Measurements from ENCODE around the gene NR2C2. TPM values are rescaled to one million over a fixed set of nuclear protein-coding genes. Genes with fewer than 3 reads are reported as not detected.

Gene NR2C2
- total and polyA plus RNA-seq, 8 donors, result 5.0 to 73.6 (median 15.5) TPM

DNA sequence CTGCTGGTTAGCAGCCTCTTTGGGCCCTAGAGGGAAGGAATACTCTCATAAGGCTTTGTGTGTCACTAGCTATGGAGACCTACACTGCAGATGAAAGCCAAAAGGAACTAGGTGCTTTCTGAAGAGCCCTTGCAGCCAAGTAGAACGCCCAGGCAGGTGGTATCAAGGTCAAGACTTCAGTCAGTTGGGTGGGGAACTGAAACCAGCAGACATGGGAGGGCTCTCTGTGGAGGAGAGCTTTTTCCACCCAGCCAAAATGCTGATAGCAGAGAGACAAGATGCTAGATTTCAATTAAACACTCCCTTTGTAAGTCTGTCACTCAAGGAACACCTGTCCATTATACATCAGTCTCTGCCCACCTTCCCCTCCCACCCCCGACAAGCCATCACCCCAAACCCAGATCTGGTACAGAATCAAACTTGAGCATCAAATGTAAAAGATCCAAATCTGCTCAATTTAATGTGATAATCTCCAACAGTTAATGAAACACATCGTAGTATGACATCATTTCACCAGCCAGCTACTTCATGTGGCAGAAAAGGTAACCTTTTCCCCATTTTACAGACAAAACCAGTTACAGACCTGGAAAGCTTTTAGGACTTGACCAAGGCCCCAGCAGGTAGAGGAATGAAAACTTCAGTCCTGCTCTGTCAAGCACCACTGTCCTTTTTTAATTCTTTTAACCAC is 103.2 kb downstream of the NR2C2 start:
- WGBS, 5 donors, result 72 to 82% (median 79%) methylated on average over 3 of the region's 3 CpGs
- peaks cover 0 to 4% (median 0%) of the 10 kb centered on the region in 4 donors for H3K4me1 ChIP-seq
- no peak overlapping the region for H3K4me3 ChIP-seq
- no peaks in the 10 kb centered on the region for H3K9me3 ChIP-seq
- no peak overlapping the region for H3K27ac ChIP-seq
- peaks cover 36 to 86% (median 82%) of the 10 kb centered on the region in 4 donors for H3K36me3 ChIP-seq
- H3K27me3 ChIP-seq, result no peaks in the 10 kb centered on the region
- intact Hi-C loops (cut with DNase I; ENCODE audit: low total_unique reads), result no loop called here
- TF ChIP-seq, protein P1, sequence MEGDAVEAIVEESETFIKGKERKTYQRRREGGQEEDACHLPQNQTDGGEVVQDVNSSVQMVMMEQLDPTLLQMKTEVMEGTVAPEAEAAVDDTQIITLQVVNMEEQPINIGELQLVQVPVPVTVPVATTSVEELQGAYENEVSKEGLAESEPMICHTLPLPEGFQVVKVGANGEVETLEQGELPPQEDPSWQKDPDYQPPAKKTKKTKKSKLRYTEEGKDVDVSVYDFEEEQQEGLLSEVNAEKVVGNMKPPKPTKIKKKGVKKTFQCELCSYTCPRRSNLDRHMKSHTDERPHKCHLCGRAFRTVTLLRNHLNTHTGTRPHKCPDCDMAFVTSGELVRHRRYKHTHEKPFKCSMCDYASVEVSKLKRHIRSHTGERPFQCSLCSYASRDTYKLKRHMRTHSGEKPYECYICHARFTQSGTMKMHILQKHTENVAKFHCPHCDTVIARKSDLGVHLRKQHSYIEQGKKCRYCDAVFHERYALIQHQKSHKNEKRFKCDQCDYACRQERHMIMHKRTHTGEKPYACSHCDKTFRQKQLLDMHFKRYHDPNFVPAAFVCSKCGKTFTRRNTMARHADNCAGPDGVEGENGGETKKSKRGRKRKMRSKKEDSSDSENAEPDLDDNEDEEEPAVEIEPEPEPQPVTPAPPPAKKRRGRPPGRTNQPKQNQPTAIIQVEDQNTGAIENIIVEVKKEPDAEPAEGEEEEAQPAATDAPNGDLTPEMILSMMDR (IDR thresholded peaks at IDR 0.05), result no peak
- no peak for TF ChIP-seq POLR2A (IDR thresholded peaks at IDR 0.05)
- no peak for TF ChIP-seq POLR2AphosphoS5 (IDR thresholded peaks at IDR 0.05)
- TF ChIP-seq EP300 (IDR thresholded peaks at IDR 0.05), result no peak
- no peak for DNase-seq

DNA sequence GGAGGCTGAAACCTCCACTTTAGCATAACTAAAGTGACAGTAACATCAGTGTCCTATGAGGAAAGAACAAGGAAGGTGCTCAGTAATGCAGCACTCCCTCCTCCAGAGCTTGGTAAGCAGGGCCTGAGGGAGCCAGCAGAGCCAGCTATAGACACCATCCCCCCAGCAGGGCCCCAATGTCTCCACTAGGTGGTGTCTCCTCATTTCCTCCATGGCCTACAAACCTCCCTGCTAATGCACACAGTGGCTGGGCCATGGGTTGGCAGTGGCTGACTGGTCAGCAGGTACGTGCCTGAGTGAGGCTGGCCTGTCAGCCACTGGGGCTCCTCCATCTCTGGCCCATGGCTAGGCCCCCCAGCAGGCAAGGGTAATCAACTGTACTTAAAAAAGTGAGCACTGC is 104.1 kb downstream of the NR2C2 start:
- Histone ChIP-seq H3K4me3 (no peak overlapping the region), H3K36me3 (peaks cover 36 to 83% (median 76%) of the 10 kb centered on the region in 4 donors), H3K27ac (no peak overlapping the region), H3K27me3 (no peaks in the 10 kb centered on the region), H3K9me3 (no peaks in the 10 kb centered on the region), H3K4me1 (peaks cover 0 to 4% (median 2%) of the 10 kb centered on the region in 4 donors)
- intact Hi-C loops (cut with DNase I; ENCODE audit: low total_unique reads), result no loop called here
- TF ChIP-seq, protein P1 (IDR thresholded peaks at IDR 0.05), result peak in 5 of 7 experiments; percentile 38 to 53 (median 47)
- no peak for TF ChIP-seq POLR2AphosphoS5 (IDR thresholded peaks at IDR 0.05)
- no peak for TF ChIP-seq EP300 (IDR thresholded peaks at IDR 0.05)
- no peak for TF ChIP-seq POLR2A (IDR thresholded peaks at IDR 0.05)
- DNase-seq, result peak; percentile 59 to 64
- WGBS, 5 donors, result 20 to 71% (median 41%) methylated on average over 1 of the region's 1 CpG

DNA sequence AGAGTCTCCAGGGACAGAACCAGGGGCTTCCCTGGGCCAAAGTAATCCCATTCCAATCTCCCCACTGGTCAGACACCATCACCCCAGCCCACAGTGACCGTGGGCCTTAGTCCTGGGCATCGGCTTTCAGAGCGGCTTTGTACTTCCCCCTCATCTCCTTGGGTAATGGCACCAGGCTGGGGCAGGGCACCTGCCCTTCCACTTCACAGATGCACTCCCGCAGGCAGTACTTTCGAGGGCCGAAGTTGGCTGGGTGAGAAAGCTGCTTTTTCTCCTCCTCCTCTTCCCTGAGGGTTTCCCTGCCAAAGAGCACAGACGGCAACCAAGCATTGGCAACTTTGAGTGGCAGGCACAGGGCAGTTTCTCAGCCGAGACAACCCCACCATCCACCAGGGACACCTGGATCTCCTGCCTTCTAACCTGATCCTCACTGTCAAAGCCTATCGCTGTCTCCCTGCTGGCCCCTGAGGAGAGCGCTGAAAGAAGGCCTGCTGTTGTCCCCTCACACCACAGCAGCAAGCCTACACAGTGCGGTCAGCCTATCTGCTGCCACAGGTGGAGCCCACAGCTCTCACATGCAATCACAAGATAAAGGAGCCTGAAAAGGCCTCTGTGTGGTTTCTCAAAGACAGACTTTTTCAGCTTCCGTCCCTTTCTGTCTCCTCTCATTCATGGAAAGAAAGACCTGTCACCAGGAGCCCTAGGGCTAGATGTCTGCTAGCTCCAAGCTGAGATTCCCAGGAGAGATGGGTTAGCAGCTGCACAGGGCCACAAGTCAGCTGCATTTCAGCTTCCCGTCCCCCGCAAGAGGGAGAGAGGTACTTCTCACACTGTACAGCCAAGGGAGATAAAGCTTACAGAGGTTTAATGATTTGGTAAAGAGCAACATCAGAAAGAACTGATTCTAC is 105.2 kb downstream of the NR2C2 start:
- Histone ChIP-seq H3K4me3 (no peak overlapping the region), H3K36me3 (peaks cover 26 to 83% (median 76%) of the 10 kb centered on the region in 4 donors), H3K27me3 (no peaks in the 10 kb centered on the region), H3K27ac (no peak overlapping the region), H3K4me1 (peaks cover 0 to 4% (median 2%) of the 10 kb centered on the region in 4 donors), H3K9me3 (no peaks in the 10 kb centered on the region)
- intact Hi-C loops (cut with DNase I; ENCODE audit: low total_unique reads), result no loop called here
- 86 to 91% (median 89%) methylated on average over 14 of the region's 14 CpGs for WGBS, 5 donors
- no peak for DNase-seq
- TF ChIP-seq, protein P1 (IDR thresholded peaks at IDR 0.05), result no peak
- TF ChIP-seq POLR2AphosphoS5 (IDR thresholded peaks at IDR 0.05), result no peak
- no peak for TF ChIP-seq EP300 (IDR thresholded peaks at IDR 0.05)
- TF ChIP-seq POLR2A (IDR thresholded peaks at IDR 0.05), result no peak

DNA sequence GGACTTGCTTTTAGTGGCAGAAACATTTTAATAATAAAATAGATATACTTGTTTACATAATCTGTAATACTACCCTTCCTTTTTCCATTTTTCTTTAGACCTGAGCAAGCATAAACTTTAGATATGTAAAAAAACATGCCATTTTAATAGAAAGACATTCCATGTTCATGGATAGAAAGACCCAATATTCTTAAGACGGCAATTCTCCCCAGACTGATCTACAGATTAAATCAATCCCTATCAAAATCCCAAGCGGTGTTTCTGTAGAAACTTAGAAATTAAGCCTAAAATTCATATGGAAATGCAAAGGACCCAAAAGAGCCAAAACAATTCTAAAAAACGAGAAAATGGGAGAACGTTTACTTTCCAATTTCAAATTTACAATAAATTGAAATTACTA is 106.2 kb downstream of the NR2C2 start:
- no peaks in the 10 kb centered on the region for H3K9me3 ChIP-seq

More for the DNA sequence above, 106.2 kb downstream of the NR2C2 start:
- intact Hi-C loops (cut with DNase I; ENCODE audit: low total_unique reads), result no loop called here
- no peak for DNase-seq
- peaks cover 0 to 4% (median 2%) of the 10 kb centered on the region in 4 donors for H3K4me1 ChIP-seq
- H3K4me3 ChIP-seq, result no peak overlapping the region
- TF ChIP-seq EP300 (IDR thresholded peaks at IDR 0.05), result no peak
- TF ChIP-seq POLR2A (IDR thresholded peaks at IDR 0.05), result no peak
- TF ChIP-seq, protein P1 (IDR thresholded peaks at IDR 0.05), result no peak
- TF ChIP-seq POLR2AphosphoS5 (IDR thresholded peaks at IDR 0.05), result no peak
- H3K27ac ChIP-seq, result no peak overlapping the region
- no peaks in the 10 kb centered on the region for H3K27me3 ChIP-seq
- peaks cover 30 to 83% (median 76%) of the 10 kb centered on the region in 4 donors for H3K36me3 ChIP-seq
- WGBS, 5 donors, result 97 to 98% (median 97%) methylated on average over 4 of the region's 4 CpGs
